Fibroblast of lung (primary cell): ENCODE results near the gene DDO. TPM values are rescaled to one million over a fixed set of nuclear protein-coding genes. Genes with fewer than 3 reads are reported as not detected.
A peak's percentile ranks its signal among the peaks of the same experiment; 100 is the strongest.

ENCODE experiments used
- DNase-seq, 2 donors: peaks; one replicate each; pipeline versions ENCODE4 v3.0.0 to v3.0.0-alpha.2; 2010; ENCODE audit warnings: low read depth in 2 of 2
- H2AFZ ChIP-seq: 2 replicates; pipeline ENCODE4 v1.5.1; 2012; ENCODE audit warnings: low read length, control low read depth, inconsistent platforms
- H3K27ac ChIP-seq: 2 replicates; pipeline ENCODE4 v1.5.1; 2011; ENCODE audit warnings: low read length, control low read depth; ENCODE audit not compliant: insufficient read depth
- H3K27me3 ChIP-seq: 2 replicates; pipeline ENCODE4 v1.5.1; 2011; ENCODE audit warnings: mild to moderate bottlenecking, low read length; ENCODE audit not compliant: control insufficient read depth, insufficient read depth
- H3K36me3 ChIP-seq: 2 replicates; pipeline ENCODE4 v1.5.1; 2011; ENCODE audit warnings: low read length; ENCODE audit not compliant: control insufficient read depth, insufficient read depth
- H3K4me1 ChIP-seq: 2 replicates; pipeline ENCODE4 v1.5.1; 2011; ENCODE audit warnings: low read length; ENCODE audit not compliant: control insufficient read depth, insufficient read depth; ENCODE audit errors: extremely low read depth
- H3K4me2 ChIP-seq: 2 replicates; pipeline ENCODE4 v1.5.1; 2011; ENCODE audit warnings: low read length, control low read depth; ENCODE audit not compliant: insufficient read depth; ENCODE audit errors: extremely low read depth
- H3K4me3 ChIP-seq, 4 experiments: fragments of 200-600 bp in 1 of 4; sonication (generic) in 1 of 4; replicated peaks in 1 of 4; 2 replicates each; pipeline ENCODE4 v1.5.1; 2011 to 2016; ENCODE audit warnings: low read length in 4 of 4, low read depth in 3 of 4, mild to moderate bottlenecking in 3 of 4, control low read depth in 2 of 4, inconsistent platforms in 1 of 4, mixed read lengths in 1 of 4; ENCODE audit not compliant: insufficient read depth in 1 of 4; ENCODE audit errors: control extremely low read depth in 1 of 4
- H3K79me2 ChIP-seq: 2 replicates; pipeline ENCODE4 v1.5.1; 2012; ENCODE audit warnings: mild to moderate bottlenecking, low read length, inconsistent platforms; ENCODE audit not compliant: control insufficient read depth, insufficient read depth
- H3K9ac ChIP-seq: 2 replicates; pipeline ENCODE4 v1.5.1; 2011; ENCODE audit warnings: mild to moderate bottlenecking, low read length, control low read depth; ENCODE audit not compliant: insufficient read depth
- H3K9me3 ChIP-seq: 2 replicates; pipeline ENCODE4 v1.5.1; 2012; ENCODE audit warnings: low read depth, low read length; ENCODE audit not compliant: control insufficient read depth, insufficient read depth
- H4K20me1 ChIP-seq: 2 replicates; pipeline ENCODE4 v1.5.1; 2011; ENCODE audit warnings: low read length; ENCODE audit not compliant: control insufficient read depth, insufficient read depth; ENCODE audit errors: extremely low read depth
- CTCF ChIP-seq, 2 donors: IDR thresholded peaks in 1 of 2; conservative IDR thresholded peaks in 1 of 2; 1 replicate in 1 of 2; 2 replicates in 1 of 2; pipeline ENCODE4 v1.5.1; 2011 to 2012; ENCODE audit warnings: low read length in 2 of 2, control low read depth in 1 of 2, inconsistent platforms in 1 of 2, low read depth in 1 of 2, mild to moderate bottlenecking in 1 of 2
- EZH2 ChIP-seq: IDR thresholded peaks from 2 replicates; pipeline ENCODE4 v1.5.1; 2012; ENCODE audit warnings: low read length, control low read depth, mild to moderate bottlenecking; ENCODE audit errors: missing control alignments
- polyA plus RNA-seq, 2 donors: library from polyadenylated mRNA; depleted of rRNA in 1 of 2; stranded (reverse) in 1 of 2; unstranded in 1 of 2; fragments of >200 nt; gene quantifications; 2 replicates each; pipeline ENCODE4 v1.2.1, GENCODE V29; 2011 to 2012; ENCODE audit warnings: missing spikeins in 1 of 2
- total RNA-seq: library from RNA; depleted of rRNA; stranded (reverse); fragments of >200 nt; gene quantifications from 2 replicates; pipeline ENCODE4 v1.2.1, GENCODE V29; 2014

DDO gene
- total and polyA plus RNA-seq, 2 donors (not counting 1 experiment from before 2014, with no cell fraction given): 3.9 to 12.2 TPM

DNA sequence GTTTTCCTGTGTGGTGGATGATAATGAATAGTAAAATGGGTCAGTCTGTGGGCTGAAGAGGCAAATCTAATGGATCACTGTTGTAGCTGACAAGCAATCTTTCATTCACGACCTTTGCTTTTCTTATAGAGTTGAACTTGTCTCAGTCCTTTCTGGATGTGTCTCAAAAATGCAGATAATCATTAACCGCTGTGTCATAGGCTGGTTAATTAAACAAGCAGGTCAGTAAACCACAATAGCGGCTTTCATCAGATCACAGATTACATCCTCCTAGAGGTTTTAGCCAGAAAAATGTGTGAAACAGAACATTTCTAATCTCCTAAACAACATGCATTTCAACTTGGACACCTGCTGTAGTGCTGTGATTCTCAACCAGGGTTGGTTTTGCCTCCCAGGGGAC is 54.7 kb downstream of the DDO start:
- no peak overlapping the region for H3K9ac ChIP-seq
- no peak overlapping the region for H3K4me2 ChIP-seq
- H3K4me3 ChIP-seq: no peak overlapping the region
- H3K79me2 ChIP-seq: no peaks in the 10 kb centered on the region
- no peaks in the 10 kb centered on the region for H3K4me1 ChIP-seq
- TF ChIP-seq EZH2: no peak
- no peak for TF ChIP-seq CTCF (conservative IDR thresholded peaks at IDR 0.05 in 1 of 2, IDR thresholded peaks at IDR 0.05 in 1 of 2; ENCODE audit: low read depth in 1 of 2, low read length in 2 of 2)
- no peaks in the 10 kb centered on the region for H3K9me3 ChIP-seq
- DNase-seq: no peak
- H3K27ac ChIP-seq: no peak overlapping the region
- H3K27me3 ChIP-seq: peaks cover 23% of the 10 kb centered on the region
- H3K36me3 ChIP-seq: no peaks in the 10 kb centered on the region
- H4K20me1 ChIP-seq: no peaks in the 10 kb centered on the region
- H2AFZ ChIP-seq: no peak overlapping the region

DNA sequence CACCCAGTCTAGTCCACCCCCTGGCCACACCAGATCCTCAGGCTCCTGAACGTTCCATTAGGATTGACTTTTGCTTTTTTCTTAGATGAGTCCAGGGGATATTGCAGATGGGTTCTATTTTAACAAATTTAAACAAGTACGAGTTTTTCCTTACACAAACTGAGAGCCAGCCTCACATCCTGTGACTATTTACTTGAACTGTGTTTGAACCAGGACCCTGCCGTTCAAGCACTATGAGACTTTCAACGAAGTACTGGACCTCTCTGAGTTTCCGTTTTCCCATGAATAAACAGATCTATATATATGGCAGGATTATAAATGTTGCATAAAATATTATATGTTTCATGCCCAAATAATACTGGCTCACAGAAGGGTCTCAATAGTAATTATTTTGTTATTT is 55.8 kb downstream of the DDO start:
- H3K4me3 ChIP-seq: no peak overlapping the region
- H3K36me3 ChIP-seq: no peaks in the 10 kb centered on the region
- H3K9ac ChIP-seq: no peak overlapping the region
- H4K20me1 ChIP-seq: no peaks in the 10 kb centered on the region
- TF ChIP-seq CTCF (conservative IDR thresholded peaks at IDR 0.05 in 1 of 2, IDR thresholded peaks at IDR 0.05 in 1 of 2; ENCODE audit: low read depth in 1 of 2, low read length in 2 of 2) (no peak), EZH2 (no peak)
- no peak for DNase-seq
- H3K27ac ChIP-seq: no peak overlapping the region
- no peaks in the 10 kb centered on the region for H3K9me3 ChIP-seq
- no peaks in the 10 kb centered on the region for H3K4me1 ChIP-seq
- no peak overlapping the region for H3K4me2 ChIP-seq
- H3K79me2 ChIP-seq: no peaks in the 10 kb centered on the region
- H2AFZ ChIP-seq: no peak overlapping the region
- H3K27me3 ChIP-seq: peaks cover 23% of the 10 kb centered on the region

- H4K20me1 ChIP-seq: no peaks in the 10 kb centered on the region
- H3K27ac ChIP-seq: no peak overlapping the region
- DNase-seq: no peak
- H3K27me3 ChIP-seq: peaks cover 21% of the 10 kb centered on the region
- H3K9me3 ChIP-seq: no peaks in the 10 kb centered on the region
- no peaks in the 10 kb centered on the region for H3K79me2 ChIP-seq
- no peak overlapping the region for H2AFZ ChIP-seq
- no peak overlapping the region for H3K9ac ChIP-seq
- H3K36me3 ChIP-seq: no peaks in the 10 kb centered on the region
- no peak for TF ChIP-seq CTCF (conservative IDR thresholded peaks at IDR 0.05 in 1 of 2, IDR thresholded peaks at IDR 0.05 in 1 of 2; ENCODE audit: low read depth in 1 of 2, low read length in 2 of 2)
- peak; percentile 26 for TF ChIP-seq EZH2
- H3K4me2 ChIP-seq: peak overlapping the region; percentile 75
- H3K4me1 ChIP-seq: no peaks in the 10 kb centered on the region
- H3K4me3 ChIP-seq: peak overlapping the region; percentile 16 to 54 (median 18)
Observed at GRCh38 chr6:110358553-110359160, 56.7 kb downstream of the DDO start.
